Occipital lobe (tissue), 2 donors: ENCODE measurements around the gene IL36RN. TPM values are rescaled to one million over a fixed set of nuclear protein-coding genes. Genes with fewer than 3 reads are reported as not detected.
"Not testable (repeated sequence)": the region's sequence is repeated elsewhere in the genome, so short reads cannot be mapped to it uniquely, and the experiment has no call there.

Source experiments
- DNase-seq: peaks from one replicate; lab custom pipeline; 2025; lab: John Stamatoyannopoulos, UW
- total RNA-seq: library from RNA; depleted of rRNA; stranded (reverse); fragments of >200 nt; gene quantifications from one replicate; pipeline ENCODE4 v1.2.3, GENCODE V29; 2014

IL36RN gene
- total RNA-seq, 1 donor from 2014 or later: not detected

DNA sequence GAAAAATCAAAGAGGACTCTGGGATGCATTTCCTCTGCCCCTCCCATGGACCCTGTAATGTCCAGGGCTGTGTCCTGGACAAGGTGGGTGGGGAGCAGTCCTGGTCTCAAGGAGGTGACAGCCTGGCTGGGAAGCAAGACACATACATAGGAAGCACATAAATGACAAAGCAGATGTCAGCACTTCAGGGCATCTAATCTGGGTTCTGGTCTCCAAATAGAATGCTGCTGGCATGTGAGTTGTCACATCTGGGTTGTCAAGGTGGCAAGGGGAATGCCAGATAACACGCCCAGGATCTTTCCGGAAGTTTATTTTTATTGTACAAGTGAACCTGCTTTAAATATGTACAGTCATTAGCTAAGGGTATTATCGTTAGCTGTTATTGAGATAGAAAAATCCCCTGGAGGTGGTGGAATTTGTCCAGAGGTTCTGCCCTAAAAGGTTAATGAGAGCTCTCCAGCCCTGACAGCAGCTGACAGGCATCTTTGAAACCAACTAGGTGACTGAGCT lies 14.4 kb downstream of the IL36RN start:
- no peak for DNase-seq

GRCh38 chr2:113075030-113075429 lies 16.0 kb downstream of the IL36RN start:
- no peak for DNase-seq

- no peak for DNase-seq
These were observed 16.6 kb downstream of the IL36RN start for GRCh38 chr2:113075600-113075999.

DNA sequence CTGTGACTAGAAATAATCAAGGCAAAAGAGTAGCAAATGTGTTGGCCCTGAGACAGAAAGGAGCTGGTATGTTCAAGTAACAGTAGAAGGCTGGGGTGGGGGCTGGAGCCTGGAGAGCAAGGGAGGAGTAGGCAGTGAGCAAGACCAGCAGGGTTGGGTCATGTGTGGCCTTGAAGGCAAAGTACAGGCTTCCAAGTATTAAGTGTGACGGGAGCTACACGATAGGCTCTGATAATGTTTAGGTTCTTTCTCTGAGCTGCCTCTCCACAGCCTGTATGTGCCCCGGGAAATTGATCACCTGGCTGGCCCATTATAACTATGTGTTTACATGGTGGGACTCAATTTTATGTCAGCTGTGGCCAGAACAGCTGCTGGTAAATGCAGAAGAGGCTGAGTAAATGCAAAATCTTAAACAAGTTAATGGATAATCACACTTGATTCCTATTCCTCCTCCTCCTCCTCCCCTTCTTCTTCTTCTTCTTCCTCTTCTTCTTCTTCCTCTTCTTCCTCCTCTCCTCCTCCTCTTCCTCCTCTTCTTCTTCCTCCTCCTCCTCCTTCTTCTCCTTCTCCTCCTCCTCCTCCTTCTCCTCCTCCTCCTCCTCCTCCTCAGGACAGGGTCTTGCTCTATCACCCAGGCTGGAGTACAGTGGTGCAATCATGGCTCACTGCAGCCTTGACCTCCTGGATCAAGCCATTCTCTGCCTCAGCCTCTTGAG lies 18.1 kb downstream of the IL36RN start:
- DNase-seq: no peak

DNA sequence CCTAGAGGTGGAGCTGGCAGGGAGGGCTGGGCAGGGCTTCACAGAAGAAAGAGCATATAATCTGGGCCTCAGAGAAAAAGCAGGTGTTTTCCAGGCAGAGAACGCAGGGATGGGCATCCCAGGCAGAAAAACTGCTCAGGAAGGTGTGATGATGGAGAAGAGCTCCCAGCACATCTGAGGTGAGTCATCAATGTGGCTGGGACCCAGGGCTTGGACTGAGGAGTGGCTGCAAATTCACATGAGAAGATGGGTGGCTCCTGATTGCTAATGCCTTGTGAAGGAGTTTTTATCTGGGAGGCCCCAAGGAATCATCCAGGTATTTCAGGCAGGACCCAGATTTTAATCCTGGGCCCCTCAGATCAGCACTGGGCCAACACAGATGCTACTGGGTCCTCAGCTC lies 18.9 kb downstream of the IL36RN start:
- DNase-seq: peak; percentile 17

DNA sequence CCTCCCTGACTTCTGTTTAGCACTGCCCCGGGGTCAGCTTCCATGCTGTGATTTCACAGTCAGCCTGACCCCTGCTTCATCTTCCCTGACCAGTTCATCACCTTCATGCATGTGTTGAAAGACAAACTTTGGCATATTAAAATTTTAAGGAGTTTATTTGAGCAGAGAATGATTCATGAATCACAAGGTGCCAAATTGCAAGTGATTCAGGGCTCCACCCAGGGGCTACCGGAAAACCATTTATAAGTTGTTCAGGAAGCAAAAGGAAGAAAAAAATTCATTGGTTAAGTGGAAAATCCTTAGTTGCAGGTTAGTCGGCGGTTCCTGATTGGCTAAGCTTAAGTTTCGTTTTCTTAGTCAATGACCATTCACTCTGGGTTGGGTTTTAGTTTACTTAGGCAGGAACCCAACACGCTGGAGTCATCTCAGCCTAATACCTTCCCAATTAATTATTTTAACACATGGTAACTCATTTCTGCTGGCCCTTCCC lies 19.4 kb downstream of the IL36RN start:
- no peak for DNase-seq

- no peak for DNase-seq
These were observed 20.1 kb downstream of the IL36RN start for GRCh38 chr2:113079131-113079530.

- DNase-seq: no peak
These were observed 21.1 kb downstream of the IL36RN start for GRCh38 chr2:113080134-113080533.

GRCh38 chr2:113081488-113082210 lies 22.7 kb downstream of the IL36RN start:
- no peak for DNase-seq

GRCh38 chr2:113083296-113083695 lies 24.3 kb downstream of the IL36RN start:
- no peak for DNase-seq

- no peak for DNase-seq
These were observed 25.4 kb downstream of the IL36RN start for GRCh38 chr2:113084249-113085000.

- no peak for DNase-seq
These were observed 26.5 kb downstream of the IL36RN start for GRCh38 chr2:113085542-113085941.

DNA sequence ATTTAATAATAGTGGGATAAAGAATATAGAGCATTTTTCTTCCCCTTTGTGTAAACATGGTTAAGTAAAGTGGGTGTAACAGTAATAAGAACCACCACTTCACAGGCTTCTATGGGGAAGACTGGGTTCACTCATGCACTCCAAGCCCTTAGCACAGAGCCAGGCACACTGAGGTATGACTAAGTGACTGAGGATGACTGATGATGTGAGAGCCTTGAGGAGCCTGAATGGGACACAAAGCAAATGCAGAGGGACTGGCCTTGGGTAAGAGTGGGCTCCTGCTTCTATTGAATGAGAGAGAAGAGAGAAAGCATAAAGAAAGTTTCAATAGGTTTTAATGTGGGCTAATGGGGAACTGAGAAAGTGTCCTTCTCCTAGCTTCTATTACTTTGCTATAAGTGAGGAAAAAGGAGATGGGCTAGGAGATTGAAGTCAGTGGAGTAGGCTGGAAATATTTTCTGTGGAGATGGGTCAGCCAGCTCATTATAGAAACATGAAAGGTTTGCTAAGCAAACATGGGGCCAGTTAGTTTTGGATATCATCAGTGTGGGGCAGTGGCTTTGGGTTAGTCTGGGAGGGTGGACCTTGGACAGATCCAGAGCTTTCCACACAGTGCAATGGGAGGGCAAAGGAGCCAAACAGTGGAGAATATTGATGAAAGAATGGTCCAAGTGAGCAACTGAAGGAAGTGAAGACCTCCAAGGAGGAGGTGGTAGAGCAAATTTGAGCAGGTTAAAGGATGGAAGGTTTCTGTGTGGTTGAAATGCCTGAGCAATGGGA lies 29.4 kb downstream of the IL36RN start:
- no peak for DNase-seq

DNA sequence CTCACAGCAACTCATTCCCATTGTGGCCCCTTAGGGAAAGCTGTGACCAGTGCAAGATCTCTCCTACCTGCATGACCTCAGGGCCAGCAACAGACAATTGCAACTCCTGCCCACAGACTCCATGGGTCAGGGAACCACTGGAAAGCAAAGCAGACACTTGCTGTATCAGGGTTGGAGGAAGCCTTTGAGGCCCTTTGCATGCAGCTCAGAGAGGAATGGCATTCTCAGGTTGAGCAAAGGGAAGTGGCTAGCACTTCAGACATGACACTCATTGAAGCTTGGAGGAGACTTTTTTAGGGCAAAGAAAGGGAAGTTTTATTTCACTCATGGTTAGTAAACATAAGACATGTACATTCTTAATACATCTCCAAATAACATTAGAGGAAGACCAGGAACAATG lies 30.9 kb downstream of the IL36RN start:
- DNase-seq: no peak

GRCh38 chr2:113091231-113091896 lies 32.4 kb downstream of the IL36RN start:
- no peak for DNase-seq

DNA sequence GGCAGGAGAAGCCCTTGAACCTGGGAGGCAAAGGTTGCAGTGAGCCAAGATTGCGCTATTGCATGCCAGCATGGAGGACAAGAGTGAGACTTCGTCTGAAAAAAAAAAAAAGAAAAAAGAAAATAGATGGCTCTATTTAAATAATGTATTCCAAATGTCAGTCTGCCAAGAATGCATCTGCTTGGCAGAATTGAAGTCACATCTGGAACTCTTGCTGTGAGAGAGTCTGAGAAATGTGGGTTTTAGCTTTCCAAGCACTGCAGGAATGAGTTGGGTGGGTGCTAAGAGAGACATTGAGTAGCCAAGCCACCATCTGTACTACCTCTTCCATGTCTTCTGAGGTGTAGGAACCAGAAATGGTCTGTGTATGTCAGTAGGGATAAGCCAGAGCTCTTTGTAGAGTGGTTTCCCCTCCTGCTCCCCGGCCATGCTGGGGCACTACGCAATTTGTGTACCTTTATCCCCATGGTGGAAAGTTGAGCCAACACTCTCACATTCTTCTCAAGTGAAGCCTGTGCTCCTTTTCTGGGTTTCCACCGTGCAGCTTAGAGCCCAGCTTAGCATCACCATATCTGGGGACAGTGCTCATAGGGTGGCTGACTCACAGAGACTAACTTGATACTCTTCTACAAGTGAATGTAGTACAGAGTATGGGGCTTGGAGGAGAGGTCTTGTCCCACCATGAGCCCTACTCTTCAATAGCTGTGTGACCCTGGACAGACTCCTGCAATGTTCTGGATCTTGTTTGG lies 34.0 kb downstream of the IL36RN start:
- no peak for DNase-seq

GRCh38 chr2:113093613-113093977 lies 34.6 kb downstream of the IL36RN start:
- DNase-seq: no peak

DNA sequence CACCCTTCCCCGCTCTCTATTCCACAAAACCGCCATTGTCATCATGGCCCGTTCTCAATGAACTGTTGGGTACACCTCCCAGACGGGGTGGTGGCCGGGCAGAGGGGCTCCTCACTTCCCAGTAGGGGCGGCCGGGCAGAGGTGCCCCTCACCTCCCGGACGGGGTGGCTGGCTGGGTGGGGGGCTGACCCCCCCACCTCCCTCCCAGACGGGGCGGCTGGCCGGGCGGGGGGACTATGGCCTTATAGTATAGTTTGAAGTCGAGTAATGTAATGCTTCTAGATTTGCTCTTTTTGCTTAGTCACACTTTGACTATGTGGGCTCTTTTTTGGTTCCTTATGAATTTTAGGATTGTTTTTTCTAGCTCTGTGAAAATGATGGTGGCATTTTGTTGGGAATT lies 37.3 kb downstream of the IL36RN start:
- DNase-seq: not testable (repeated sequence)

DNA sequence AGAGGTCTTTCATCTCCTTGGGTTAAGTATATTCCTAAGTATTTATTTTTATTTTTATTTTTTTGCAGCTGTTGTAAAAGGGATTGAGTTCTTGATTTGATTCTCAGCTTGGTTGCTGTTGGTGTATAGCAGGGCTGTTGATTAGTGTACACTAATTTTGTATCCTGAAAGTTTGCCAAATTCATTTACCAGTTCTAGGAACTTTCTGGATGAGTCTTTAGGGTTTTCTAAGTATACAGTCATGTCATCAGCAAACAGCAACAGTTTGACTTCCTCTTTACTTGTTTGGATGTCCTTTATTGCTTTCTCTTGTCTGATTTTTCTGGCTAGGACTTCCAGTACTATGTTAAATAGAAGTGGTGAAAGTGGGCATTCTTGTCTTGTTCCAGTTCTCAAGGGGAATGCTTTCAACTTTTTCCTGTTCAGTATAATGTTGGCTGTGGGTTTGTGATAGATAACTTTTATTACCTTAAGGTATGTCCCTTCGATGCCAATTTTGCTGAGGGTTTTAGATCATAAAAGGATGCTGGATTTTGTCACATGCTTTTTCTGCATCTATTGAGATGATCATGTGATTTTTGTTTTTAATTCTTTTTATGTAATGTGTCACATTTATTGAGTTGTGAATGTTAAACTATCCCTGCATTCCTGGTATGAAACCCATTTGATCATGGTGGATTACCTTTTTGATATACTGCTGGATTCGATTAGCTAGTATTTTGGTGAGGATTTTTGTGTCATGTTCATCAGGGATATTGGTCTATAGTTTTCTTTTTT lies 38.0 kb downstream of the IL36RN start:
- not testable (repeated sequence) for DNase-seq
